Measurements from ENCODE around the gene RNFT2. TPM values are rescaled to one million over a fixed set of nuclear protein-coding genes. Genes with fewer than 3 reads are reported as not detected.

RNFT2 gene, protein sequence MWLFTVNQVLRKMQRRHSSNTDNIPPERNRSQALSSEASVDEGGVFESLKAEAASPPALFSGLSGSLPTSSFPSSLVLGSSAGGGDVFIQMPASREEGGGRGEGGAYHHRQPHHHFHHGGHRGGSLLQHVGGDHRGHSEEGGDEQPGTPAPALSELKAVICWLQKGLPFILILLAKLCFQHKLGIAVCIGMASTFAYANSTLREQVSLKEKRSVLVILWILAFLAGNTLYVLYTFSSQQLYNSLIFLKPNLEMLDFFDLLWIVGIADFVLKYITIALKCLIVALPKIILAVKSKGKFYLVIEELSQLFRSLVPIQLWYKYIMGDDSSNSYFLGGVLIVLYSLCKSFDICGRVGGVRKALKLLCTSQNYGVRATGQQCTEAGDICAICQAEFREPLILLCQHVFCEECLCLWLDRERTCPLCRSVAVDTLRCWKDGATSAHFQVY
- total RNA-seq, result 1 to 10 TPM in 2 of 3 donors, under 1 TPM in 1; under 0.01 to 1.9 (median 1.6) TPM

DNA sequence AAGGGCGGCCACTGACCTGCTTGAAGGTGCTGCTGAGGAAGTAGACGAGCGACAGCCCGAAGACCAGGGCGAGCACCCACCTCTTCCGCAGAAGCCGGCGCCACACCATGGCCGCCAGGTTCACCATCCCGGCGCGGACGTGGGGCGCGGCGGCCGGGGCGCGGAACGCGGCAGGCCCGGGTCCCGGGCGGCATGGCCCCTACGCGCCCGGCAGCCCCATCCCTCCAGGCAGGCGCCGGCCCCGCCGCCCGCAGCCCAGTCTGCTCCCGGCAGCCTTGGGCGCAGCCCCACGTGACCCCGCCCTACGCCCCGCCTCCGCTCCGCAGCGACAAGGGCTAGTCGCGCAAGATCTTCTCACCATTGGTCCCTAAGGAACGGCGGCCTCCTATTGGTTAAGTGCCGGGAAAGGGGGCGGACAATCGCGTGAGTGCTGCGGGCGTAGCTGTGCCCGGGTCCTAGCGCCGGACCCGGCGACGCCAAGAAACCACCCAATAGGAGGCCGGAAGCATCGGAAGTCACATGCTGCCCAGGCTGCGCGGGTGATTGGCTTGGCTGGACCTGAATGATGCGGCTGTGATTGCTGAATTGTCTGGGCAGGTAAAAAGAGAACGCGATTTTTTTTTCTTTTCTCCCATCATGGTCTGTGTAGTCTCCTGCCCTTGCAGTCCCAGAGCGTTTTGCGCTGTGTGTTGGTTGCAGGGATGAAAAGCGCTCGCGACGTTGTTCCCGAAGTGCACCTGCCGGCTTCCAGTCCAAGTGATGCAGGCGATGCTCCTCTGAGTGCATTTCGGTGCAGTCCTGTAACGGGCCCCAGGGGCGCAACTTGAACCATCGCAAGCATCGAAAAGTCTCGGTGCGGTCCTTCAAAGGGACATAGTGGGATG lies at the start of gene RNFT2, which contains the start of gene SPRING1:
Gene RNFT2 (plus strand): TSS at position 542 of the 884 bp plus-strand sequence. CDS start 2,183 bp downstream, outside the sequence.
Gene SPRING1 (minus strand): TSS at position 296 of the 884 bp plus-strand sequence. CDS start 169 bp downstream, at position 127.
- peak within 1 kb of the TSS; percentile 82 to 86 for H3K27ac ChIP-seq
- H3K36me3 ChIP-seq, result no peaks in the 10 kb centered on the region
- peak; percentile 98 to 99 for DNase-seq (ENCODE audit: low spot score in 2 of 2)
- H3K27me3 ChIP-seq, result no peaks in the 10 kb centered on the region
- intact Hi-C loops (cut with DNase I; ENCODE audit: low total_unique reads), result no loop called here
- no peaks in the 10 kb centered on the region for H3K9me3 ChIP-seq
- H3K4me1 ChIP-seq, result no peaks in the 10 kb centered on the region
- peak within 1 kb of the TSS; percentile 81 to 92 (median 86) for H3K4me3 ChIP-seq
- TF ChIP-seq POLR2AphosphoS5 (IDR thresholded peaks at IDR 0.05), result peak; percentile 51 to 80 (median 80)
- no peak for TF ChIP-seq CTCF (IDR thresholded peaks at IDR 0.05)

DNA sequence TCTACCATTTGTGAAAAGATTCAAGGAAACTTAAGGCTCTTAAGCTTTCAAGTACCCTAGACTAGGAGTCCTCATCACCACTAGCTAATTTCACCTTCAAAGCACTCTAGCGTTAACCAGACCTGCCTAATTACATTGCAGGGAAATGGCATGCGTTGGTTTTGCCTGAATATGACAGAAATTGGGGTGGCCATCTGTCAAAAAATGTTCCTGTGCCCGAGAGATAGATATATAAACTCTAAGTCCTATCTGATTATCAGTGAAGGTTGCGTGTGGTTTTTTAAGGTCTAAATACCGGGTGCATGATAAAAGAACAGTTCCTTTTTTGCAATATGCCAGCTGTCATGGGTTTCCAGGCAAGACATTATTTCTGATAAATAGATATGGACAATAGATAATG lies 48.6 kb upstream of the RNFT2 start:
- Histone ChIP-seq H3K9me3 (no peaks in the 10 kb centered on the region), H3K4me3 (no peak overlapping the region), H3K36me3 (no peaks in the 10 kb centered on the region), H3K4me1 (no peaks in the 10 kb centered on the region), H3K27ac (no peak overlapping the region), H3K27me3 (no peaks in the 10 kb centered on the region)
- TF ChIP-seq POLR2A (IDR thresholded peaks at IDR 0.05) (no peak), POLR2AphosphoS5 (IDR thresholded peaks at IDR 0.05) (no peak), CTCF (IDR thresholded peaks at IDR 0.05) (no peak)
- DNase-seq (ENCODE audit: low spot score in 2 of 2), result no peak
- intact Hi-C loops (cut with DNase I; ENCODE audit: low total_unique reads), result no loop called here

- no peaks in the 10 kb centered on the region for H3K36me3 ChIP-seq
- H3K4me1 ChIP-seq, result no peaks in the 10 kb centered on the region
- no peaks in the 10 kb centered on the region for H3K27me3 ChIP-seq
- intact Hi-C loops (cut with DNase I; ENCODE audit: low total_unique reads), result no loop called here
- no peak overlapping the region for H3K27ac ChIP-seq
- no peak overlapping the region for H3K4me3 ChIP-seq
- TF ChIP-seq POLR2A (IDR thresholded peaks at IDR 0.05), result no peak
- TF ChIP-seq POLR2AphosphoS5 (IDR thresholded peaks at IDR 0.05), result no peak
- no peak for TF ChIP-seq CTCF (IDR thresholded peaks at IDR 0.05)
- no peaks in the 10 kb centered on the region for H3K9me3 ChIP-seq
- DNase-seq (ENCODE audit: low spot score in 2 of 2), result no peak
Measured at GRCh38 chr12:116689979-116690744, 48.0 kb upstream of the RNFT2 start.

DNA sequence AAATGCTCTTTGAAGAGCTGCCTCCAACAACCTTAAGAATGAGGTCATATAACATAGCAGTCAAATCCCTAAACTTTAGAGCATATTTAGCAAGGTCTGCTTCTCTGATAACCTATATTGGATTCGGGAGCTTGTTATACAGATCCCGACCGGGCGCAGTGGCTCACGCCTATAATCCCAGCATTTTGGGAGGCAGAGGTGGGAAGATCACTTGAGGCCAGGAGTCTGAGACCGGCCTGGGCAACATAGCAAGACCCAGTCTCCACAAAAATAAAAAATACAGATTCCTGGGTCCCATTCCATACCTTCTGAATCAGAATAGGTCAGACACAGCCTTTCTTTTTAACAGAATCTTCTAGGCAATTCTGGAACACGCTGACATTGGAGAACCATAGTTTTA lies 46.9 kb upstream of the RNFT2 start:
- intact Hi-C loops (cut with DNase I; ENCODE audit: low total_unique reads), result no loop called here
- DNase-seq (ENCODE audit: low spot score in 2 of 2), result no peak
- Histone ChIP-seq H3K36me3 (no peaks in the 10 kb centered on the region), H3K27ac (no peak overlapping the region), H3K9me3 (no peaks in the 10 kb centered on the region), H3K4me1 (no peaks in the 10 kb centered on the region), H3K4me3 (no peak overlapping the region), H3K27me3 (no peaks in the 10 kb centered on the region)
- no peak for TF ChIP-seq POLR2A (IDR thresholded peaks at IDR 0.05)
- TF ChIP-seq CTCF (IDR thresholded peaks at IDR 0.05), result no peak
- no peak for TF ChIP-seq POLR2AphosphoS5 (IDR thresholded peaks at IDR 0.05)

All from breast epithelium (tissue), 4 donors.